GM12872 (cell line): ENCODE data around the gene EVC.

ENCODE experiments used
- TF ChIP-seq, protein P1 (sequence below): IDR thresholded peaks from 3 replicates; pipeline ENCODE4 v1.5.1; 2011; ENCODE audit warnings: low read depth, mild to moderate bottlenecking, low read length, moderate library complexity; ENCODE audit not compliant: insufficient read depth

The EVC gene

GRCh38 chr4:5815641-5816040, 104.6 kb downstream of the EVC start:
- TF ChIP-seq, protein P1, sequence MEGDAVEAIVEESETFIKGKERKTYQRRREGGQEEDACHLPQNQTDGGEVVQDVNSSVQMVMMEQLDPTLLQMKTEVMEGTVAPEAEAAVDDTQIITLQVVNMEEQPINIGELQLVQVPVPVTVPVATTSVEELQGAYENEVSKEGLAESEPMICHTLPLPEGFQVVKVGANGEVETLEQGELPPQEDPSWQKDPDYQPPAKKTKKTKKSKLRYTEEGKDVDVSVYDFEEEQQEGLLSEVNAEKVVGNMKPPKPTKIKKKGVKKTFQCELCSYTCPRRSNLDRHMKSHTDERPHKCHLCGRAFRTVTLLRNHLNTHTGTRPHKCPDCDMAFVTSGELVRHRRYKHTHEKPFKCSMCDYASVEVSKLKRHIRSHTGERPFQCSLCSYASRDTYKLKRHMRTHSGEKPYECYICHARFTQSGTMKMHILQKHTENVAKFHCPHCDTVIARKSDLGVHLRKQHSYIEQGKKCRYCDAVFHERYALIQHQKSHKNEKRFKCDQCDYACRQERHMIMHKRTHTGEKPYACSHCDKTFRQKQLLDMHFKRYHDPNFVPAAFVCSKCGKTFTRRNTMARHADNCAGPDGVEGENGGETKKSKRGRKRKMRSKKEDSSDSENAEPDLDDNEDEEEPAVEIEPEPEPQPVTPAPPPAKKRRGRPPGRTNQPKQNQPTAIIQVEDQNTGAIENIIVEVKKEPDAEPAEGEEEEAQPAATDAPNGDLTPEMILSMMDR: no peak

- TF ChIP-seq, protein P1: no peak
These were observed 105.1 kb downstream of the EVC start for GRCh38 chr4:5816101-5816500.

GRCh38 chr4:5816851-5817375, 105.9 kb downstream of the EVC start:
- TF ChIP-seq, protein P1: no peak

- TF ChIP-seq, protein P1: peak; percentile 65
These were observed 110.8 kb downstream of the EVC start for GRCh38 chr4:5821665-5822358.

GRCh38 chr4:5822619-5823018, 111.6 kb downstream of the EVC start:
- TF ChIP-seq, protein P1: no peak

DNA sequence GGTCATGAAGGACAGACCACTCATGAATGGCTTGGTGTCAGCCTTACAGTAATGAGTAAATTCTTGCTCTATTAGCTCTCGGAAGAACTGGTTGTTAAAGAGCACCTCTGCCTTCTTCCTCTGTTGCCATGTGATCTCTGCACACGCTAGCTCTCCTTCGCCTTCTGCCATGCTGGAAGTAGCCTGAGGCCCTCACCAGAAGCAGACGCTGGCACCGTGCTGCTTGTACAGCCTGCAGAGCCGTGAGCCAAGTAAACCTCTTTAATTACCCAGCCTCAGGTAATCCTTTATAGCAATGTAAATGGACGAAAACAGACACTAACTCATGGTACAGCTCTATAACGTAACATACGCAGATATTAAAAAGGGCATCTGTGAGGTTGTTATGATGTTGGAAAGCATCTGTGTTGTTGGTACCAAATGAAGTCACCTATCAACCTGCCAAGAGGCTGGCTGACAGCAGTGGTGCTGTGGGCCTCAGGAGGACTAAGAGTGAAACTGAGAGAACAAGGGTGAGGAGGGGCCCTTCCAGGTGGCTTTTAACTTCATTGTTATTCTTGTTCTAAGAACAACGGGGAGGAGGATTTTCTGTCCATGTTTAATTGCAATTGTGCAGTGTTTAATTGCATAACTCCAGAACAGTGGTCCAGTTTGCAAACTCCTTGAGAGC, 112.7 kb downstream of the EVC start:
- TF ChIP-seq, protein P1: no peak

DNA sequence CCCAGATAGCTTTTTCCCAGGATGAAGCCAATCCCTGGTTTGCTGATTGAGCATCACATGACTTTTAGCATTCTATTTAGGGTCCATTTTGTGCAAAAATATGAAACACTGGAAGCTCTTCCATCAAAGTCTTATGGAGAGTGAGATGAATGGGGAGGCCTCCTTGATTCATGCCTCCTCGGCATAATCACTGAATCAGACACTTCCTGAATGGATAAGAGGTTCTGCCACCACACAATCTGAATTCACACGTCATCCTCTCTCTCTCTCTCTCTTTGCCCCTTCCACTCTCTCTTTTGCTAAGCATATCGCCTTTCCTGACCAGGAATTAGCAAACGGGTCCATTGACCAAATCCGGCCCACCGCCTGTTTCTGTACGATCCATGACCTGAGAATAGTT, 113.2 kb downstream of the EVC start:
- TF ChIP-seq, protein P1: no peak
